MCF 10A (cell line): ENCODE results near the gene DDX19B. TPM values are rescaled to one million over a fixed set of nuclear protein-coding genes. Genes with fewer than 3 reads are reported as not detected.
A peak's percentile ranks its signal among the peaks of the same experiment; 100 is the strongest.
"Not testable (repeated sequence)": the region's sequence is repeated elsewhere in the genome, so short reads cannot be mapped to it uniquely, and the experiment has no call there.

Experiments used
- BruUV-seq: library from RNA; stranded (reverse); fragments of 400-500 nt; replicated peaks from 2 replicates; lab custom pipeline; 2021; lab: Mats Ljungman, UMichigan
- CTCF ChIA-PET: fragments of 300-600 bp; sonication (Branson Sonifier 250); formaldehyde crosslinking; extraction: SDS; loops from one replicate; lab custom pipeline; 2021; ENCODE audit warnings: antibody characterized with exemption, inconsistent platforms; lab: Yijun Ruan, JAX
- POLR2A ChIA-PET: fragments of 300-600, 350-650 bp; sonication (Branson Sonifier 250); formaldehyde crosslinking; extraction: SDS; loops from one replicate; lab custom pipeline; 2020; ENCODE audit warnings: antibody characterized with exemption, inconsistent platforms; lab: Yijun Ruan, JAX
- DNase-seq: peaks from one replicate; pipeline ENCODE4 v3.0.0-alpha.2; 2018; ENCODE audit not compliant: unreplicated experiment
- H3K27ac Mint-ChIP-seq: one replicate; pipeline ENCODE4 v1.8.0; 2022; ENCODE audit warnings: mild to moderate bottlenecking, low read depth, mixed read lengths; ENCODE audit not compliant: unreplicated experiment
- H3K27me3 Mint-ChIP-seq: one replicate; pipeline ENCODE4 v1.8.0; 2022; ENCODE audit warnings: mixed read lengths; ENCODE audit not compliant: insufficient read depth, unreplicated experiment
- H3K36me3 Mint-ChIP-seq: one replicate; pipeline ENCODE4 v1.8.0; 2022; ENCODE audit warnings: mild to moderate bottlenecking, moderate library complexity, mixed read lengths; ENCODE audit not compliant: insufficient read depth, unreplicated experiment
- H3K4me1 Mint-ChIP-seq: one replicate; pipeline ENCODE4 v1.8.0; 2022; ENCODE audit warnings: mixed read lengths; ENCODE audit not compliant: insufficient read depth, unreplicated experiment
- H3K4me3 Mint-ChIP-seq: one replicate; pipeline ENCODE4 v1.8.0; 2022; ENCODE audit warnings: mild to moderate bottlenecking, moderate library complexity, mixed read lengths; ENCODE audit not compliant: unreplicated experiment
- H3K9me3 Mint-ChIP-seq: one replicate; pipeline ENCODE4 v1.8.0; 2022; ENCODE audit warnings: mixed read lengths; ENCODE audit not compliant: unreplicated experiment
- CTCF ChIP-seq: fragments of 200-600 bp; IDR thresholded peaks from one replicate; pipeline ENCODE4 v1.8.0; 2022; ENCODE audit warnings: antibody characterized with exemption, mild to moderate bottlenecking; ENCODE audit not compliant: unreplicated experiment
- intact Hi-C: fragments of 100-400 bp; cut with micrococcal nuclease; formaldehyde crosslinking; loops from 2 replicates; pipeline ENCODE4 v1.14.1; 2022
- total RNA-seq: library from RNA; stranded (reverse); gene quantifications from 2 replicates; pipeline ENCODE4 v1.2.3, GENCODE V29; 2022

The DDX19B gene
- total RNA-seq, 1 experiment from 2014 or later, result 38.6 TPM

- Mint-ChIP-seq H3K27me3 (no peaks in the 10 kb centered on the region), H3K4me3 (peak within 1 kb of the TSS; percentile 86), H3K27ac (peak within 1 kb of the TSS; percentile 94), H3K36me3 (peaks cover 21% of the 10 kb centered on the region), H3K9me3 (no peaks in the 10 kb centered on the region), H3K4me1 (peaks cover 6% of the 10 kb centered on the region)
- ChIA-PET CTCF (interaction anchor here (0.5 to 1.4 kb wide), 3 partner anchors 10 to 300 kb away, joined by 3 to 4 read pairs (median 3); no protein-coding TSS in a partner anchor), POLR2A (interaction anchor here (0.7 to 2.9 kb wide), 15 partner anchors 9 to 234 kb away, joined by 3 to 57 read pairs (median 4); partner anchors contain the start of genes COG4, DDX19A, DDX19B and EXOSC6)
- intact Hi-C loops, result no loop called here
- no peak for TF ChIP-seq CTCF
- TSS peak; percentile 99 for BruUV-seq
- DNase-seq, result peak; percentile 100
Measured at GRCh38 chr16:70289229-70290094, 9.5 kb upstream of the DDX19B start, which contains the start of gene AARS1. TSS of gene AARS1 (minus strand) at chr16:70289506. CDS start at chr16:70282763, 6,743 bp downstream.

GRCh38 chr16:70290949-70291519 lies 8.0 kb upstream of the DDX19B start:
- intact Hi-C loops, result no loop called here
- CTCF ChIA-PET, result interaction anchor here (0.5 to 1.5 kb wide), 2 partner anchors 39 to 75 kb away, joined by 3 to 6 read pairs; partner anchors contain the start of gene EXOSC6
- no peak for DNase-seq
- Mint-ChIP-seq H3K36me3 (peaks cover 7% of the 10 kb centered on the region), H3K9me3 (no peaks in the 10 kb centered on the region), H3K27ac (no peak overlapping the region), H3K4me1 (peaks cover 6% of the 10 kb centered on the region), H3K27me3 (no peaks in the 10 kb centered on the region), H3K4me3 (no peak overlapping the region)
- no TSS peak for BruUV-seq
- POLR2A ChIA-PET, result interaction anchor here (0.9 to 2.2 kb wide), 3 partner anchors 8 to 90 kb away, joined by 3 to 14 read pairs (median 10); partner anchors contain the start of genes DDX19A and DDX19B
- no peak for TF ChIP-seq CTCF

GRCh38 chr16:70292148-70292547 lies 6.8 kb upstream of the DDX19B start:
- DNase-seq, H3K4me3 Mint-ChIP-seq, BruUV-seq, H3K9me3 Mint-ChIP-seq, H3K4me1 Mint-ChIP-seq, H3K27ac Mint-ChIP-seq, H3K36me3 Mint-ChIP-seq, H3K27me3 Mint-ChIP-seq, intact Hi-C loops: not testable (repeated sequence)
- CTCF ChIA-PET, result interaction anchor here (0.6 to 1.5 kb wide), 3 partner anchors 21 to 40 kb away, joined by 3 to 6 read pairs (median 3); partner anchors contain the start of gene EXOSC6
- POLR2A ChIA-PET, result interaction anchor here (0.6 to 2.2 kb wide), 3 partner anchors 54 to 1627 kb away, joined by 3 to 10 read pairs (median 3); partner anchors contain the start of gene DDX19A

- POLR2A ChIA-PET, result no interaction called here
- intact Hi-C loops, result no loop called here
- Mint-ChIP-seq H3K4me1 (no peaks in the 10 kb centered on the region), H3K4me3 (no peak overlapping the region), H3K9me3 (no peaks in the 10 kb centered on the region), H3K27ac (no peak overlapping the region), H3K27me3 (no peaks in the 10 kb centered on the region), H3K36me3 (no peaks in the 10 kb centered on the region)
- CTCF ChIA-PET, result no interaction called here
- no peak for TF ChIP-seq CTCF
- no peak for DNase-seq
- BruUV-seq, result no TSS peak
Measured at GRCh38 chr16:70294385-70295025, 4.5 kb upstream of the DDX19B start.
